GM10266 (cell line): ENCODE data around the gene FOXP2.

Experiments
- DNase-seq: peaks from one replicate; pipeline ENCODE4 v3.0.0; 2012; ENCODE audit errors: extremely low spot score
- TF ChIP-seq, protein P1 (sequence below): IDR thresholded peaks from 2 replicates; pipeline ENCODE4 v1.5.1; 2012; ENCODE audit warnings: mild to moderate bottlenecking, low read depth; ENCODE audit not compliant: control insufficient read depth, insufficient read depth; ENCODE audit errors: missing control alignments

FOXP2 gene

DNA sequence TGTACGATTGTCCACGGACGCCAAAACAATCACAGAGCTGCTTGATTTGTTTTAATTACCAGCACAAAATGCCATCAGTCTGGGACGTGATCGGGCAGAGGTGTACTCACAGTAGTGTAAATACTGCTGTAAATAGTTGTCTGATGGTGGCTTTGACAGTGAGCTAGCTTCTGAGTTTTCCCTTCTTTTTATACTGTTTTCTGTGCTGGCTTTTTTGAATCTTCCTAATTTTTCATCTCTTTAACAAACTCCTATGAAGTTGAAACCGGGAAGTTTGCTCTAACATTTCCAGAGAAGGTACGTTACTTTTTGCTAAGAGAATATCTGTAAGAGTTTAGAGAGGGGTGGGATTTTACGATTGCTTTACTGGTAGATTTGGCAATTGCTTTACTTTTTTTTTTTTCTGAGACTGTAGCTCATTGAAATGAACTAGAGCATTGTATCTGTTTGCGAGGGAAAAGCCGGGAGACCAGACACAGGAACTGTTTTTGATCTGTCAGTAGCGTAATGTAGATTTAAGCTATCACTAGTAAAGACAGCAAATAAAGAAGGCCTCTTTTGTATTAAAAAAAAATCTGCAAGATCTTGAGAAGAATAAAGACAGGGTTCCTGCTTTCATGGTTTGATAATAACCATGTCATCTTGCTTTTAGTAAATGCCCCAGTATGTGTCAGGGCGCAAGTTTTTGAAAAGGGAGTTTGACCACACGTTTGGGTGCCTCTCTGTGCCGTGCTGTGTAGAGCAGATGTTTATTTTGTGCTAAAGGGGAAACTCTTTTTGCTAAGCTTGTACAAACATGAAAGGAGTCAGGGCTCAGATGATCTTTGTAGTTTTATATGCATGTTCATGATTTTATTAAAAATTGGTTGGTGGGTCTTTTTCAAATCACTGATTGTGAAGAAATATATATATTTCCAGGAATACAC, 712 bp downstream of the FOXP2 start:
- TF ChIP-seq, protein P1, sequence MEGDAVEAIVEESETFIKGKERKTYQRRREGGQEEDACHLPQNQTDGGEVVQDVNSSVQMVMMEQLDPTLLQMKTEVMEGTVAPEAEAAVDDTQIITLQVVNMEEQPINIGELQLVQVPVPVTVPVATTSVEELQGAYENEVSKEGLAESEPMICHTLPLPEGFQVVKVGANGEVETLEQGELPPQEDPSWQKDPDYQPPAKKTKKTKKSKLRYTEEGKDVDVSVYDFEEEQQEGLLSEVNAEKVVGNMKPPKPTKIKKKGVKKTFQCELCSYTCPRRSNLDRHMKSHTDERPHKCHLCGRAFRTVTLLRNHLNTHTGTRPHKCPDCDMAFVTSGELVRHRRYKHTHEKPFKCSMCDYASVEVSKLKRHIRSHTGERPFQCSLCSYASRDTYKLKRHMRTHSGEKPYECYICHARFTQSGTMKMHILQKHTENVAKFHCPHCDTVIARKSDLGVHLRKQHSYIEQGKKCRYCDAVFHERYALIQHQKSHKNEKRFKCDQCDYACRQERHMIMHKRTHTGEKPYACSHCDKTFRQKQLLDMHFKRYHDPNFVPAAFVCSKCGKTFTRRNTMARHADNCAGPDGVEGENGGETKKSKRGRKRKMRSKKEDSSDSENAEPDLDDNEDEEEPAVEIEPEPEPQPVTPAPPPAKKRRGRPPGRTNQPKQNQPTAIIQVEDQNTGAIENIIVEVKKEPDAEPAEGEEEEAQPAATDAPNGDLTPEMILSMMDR, result no peak
- no peak for DNase-seq

DNA sequence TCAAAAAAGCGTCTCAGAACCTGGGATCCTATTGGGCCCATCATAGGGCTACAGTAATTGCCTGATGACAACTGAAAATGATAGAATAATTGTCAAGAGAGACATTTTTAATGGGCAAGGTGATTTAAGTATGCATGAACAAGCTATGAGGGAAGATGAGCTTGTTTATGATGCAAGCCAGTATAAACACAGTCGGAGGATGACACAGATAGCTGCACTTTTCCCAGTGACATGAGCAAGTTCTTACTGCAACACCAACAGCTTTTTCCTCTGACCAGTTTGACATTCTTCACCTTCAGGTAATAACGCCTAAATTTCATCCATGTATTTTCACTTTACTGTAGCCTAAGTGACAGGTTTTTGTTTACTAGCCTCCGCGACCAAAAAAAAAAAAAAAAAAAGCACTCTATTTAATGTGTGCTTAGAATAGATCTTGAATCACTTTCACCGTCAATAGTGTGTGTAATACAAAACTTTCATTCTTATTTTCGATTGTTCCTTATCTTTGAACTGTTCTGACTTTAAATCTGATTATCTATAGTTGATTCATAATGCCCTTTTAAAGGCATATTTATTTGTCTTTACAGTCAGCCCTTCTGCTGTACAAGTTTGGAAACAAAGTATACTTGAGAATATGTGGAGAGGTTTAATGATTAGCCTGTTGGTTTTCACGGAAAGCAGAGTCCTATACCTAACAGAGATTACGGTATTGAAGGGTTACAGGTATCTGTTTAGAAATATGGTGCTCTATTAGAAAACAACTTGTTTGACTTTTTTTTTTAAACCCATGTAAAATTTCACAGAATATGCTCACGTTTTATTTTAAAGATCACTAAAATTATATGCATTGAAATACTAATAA, 1.7 kb downstream of the FOXP2 start:
- no peak for DNase-seq
- TF ChIP-seq, protein P1, result no peak

DNA sequence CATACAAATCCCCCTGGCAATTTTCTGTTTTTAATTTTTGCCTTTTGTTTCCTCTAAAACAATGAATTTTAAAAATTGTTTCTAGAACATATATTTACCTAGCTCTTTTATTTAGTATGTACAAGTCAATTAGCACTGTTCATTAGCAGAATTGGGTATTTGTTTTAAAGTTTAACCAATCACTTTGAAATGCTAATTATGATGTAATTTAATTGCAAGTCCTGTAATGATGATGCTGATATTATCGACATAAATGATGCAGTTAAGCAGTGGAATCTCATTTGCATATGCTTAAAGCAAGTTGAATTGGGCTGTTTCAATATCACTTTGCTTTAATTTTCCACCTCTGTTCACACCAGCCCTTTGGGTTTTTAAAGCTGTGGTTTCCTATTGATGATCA, 2.7 kb downstream of the FOXP2 start:
- DNase-seq, result no peak
- TF ChIP-seq, protein P1, result no peak

DNA sequence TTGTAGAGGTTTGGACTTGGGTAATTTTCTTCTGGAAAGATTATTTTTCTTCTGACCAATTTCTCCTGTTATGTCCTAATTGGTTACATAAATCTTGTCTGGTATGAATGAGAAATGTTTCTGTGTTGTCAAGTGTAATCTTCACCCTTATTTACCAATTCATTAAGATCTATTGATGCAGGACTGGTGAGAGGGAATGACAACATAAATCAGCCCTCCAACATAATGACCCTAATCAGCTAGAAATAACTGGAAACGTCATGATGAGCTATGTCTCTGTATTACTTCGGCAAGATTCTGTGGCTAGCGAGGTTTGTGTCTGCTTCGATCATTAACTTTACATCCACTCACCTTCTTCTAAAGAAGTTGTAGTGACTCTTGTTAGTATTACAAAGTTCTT, 3.5 kb downstream of the FOXP2 start:
- no peak for DNase-seq
- TF ChIP-seq, protein P1, result no peak

DNA sequence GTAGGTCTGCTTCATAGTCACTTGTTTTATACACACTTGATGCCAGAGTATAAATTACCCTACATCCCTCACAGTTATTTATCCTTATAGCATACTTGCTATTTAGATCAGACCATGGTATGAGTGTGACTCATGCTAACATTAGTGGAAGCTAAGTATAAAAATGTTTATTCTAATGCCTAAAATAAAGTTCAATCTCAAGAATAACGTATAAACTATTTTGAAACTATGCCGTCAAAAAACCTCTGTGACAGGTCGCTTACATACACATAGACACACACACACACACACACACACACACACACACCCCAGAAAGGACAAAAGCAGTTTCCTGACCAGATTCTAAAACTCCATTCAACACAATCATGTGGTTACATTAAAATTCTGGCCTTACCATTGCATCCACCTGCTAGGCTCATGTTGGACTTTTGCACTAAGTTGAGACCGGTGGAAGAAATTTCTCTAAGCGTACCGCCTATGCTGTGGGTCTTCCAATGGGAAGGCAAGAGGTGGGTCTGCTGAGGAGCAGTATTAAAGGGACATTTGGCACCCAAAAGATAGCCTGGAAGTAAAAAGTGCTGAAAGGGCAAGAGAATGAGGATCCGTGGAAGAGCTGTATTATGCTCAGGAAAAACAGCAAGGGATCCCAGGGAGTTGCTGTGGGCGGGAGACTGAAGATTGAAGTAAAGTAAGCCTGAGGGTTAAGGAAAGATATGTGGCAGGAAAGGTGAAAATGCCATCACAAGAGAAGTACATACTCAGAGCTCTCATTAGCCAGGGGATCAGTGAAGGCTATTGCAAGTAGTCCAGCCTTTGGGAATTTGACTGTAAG, 5.0 kb downstream of the FOXP2 start:
- DNase-seq, result no peak
- TF ChIP-seq, protein P1, result no peak

DNA sequence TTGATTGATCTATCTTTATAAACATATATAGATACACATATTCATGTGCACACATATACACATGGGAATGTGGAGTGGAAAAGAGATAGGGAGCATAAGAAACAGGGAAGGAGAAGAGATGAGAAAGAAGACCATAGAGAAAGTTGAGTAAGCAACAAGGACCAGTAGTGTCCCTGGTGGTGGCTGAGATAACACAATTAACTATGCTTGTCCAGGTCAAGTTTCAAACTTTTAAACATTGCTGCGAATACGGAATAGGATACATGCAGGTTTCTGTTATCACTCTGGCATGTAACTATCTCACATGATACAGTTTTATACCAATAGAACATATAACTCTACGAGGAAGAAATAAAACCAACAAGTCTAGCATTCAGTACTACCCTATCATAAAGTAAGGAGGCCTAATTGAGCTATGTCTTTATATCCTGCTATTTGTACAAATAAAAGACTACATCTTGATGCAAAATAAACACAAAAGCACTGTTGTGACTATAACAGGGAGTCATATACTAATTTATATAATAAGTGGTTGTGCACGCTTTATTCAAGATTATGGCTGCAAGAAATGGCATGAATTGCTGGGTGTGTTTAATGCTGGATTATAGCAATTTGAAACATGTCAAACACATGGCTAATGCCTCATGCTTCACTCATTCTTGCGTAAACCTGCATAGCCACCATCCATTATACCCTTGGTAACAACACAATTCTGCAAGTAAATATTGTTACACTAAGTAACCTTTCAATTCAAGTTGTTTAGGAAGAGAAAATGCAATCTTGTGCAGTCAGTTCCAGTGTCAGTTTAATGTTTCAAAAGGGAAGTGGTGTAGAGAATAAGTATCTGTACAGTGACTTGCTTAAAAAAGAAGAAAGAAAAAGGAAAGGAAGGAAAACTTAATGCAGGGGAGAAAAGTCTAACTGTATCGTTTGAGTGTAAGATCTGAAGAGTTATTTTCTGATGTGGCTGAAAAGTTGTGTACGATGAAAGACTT, 8.2 kb downstream of the FOXP2 start:
- TF ChIP-seq, protein P1, result peak; percentile 12
- no peak for DNase-seq
